ENCODE measurements around the gene INMT.

INMT gene

DNA sequence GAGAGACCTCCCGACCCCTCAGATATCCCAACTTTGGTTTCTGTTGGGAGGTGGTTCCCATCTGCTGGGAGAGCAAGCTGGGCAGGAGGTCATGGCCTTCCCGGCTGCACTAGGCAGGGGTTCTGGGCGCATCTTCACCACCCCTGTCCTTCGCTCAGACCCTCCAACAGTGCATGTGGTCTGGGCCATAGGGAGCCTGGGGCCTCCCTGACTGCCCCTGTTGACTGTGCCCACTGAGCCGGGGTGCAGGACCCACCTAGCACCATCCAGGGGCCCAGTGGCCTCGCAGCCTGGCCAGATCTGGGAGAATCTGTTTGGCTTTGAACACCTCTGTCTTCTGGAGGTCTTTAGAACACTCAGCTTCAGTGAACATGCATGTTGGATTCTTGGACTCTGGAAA lies 18.7 kb upstream of the INMT start:
- H3K9me3 Mint-ChIP-seq = no peaks in the 10 kb centered on the region
- H3K4me1 Mint-ChIP-seq (ENCODE audit: low read depth) = no peaks in the 10 kb centered on the region
- H3K27me3 Mint-ChIP-seq = peaks cover 2% of the 10 kb centered on the region
- H3K27ac Mint-ChIP-seq = no peak overlapping the region
- no peak overlapping the region for H3K4me3 Mint-ChIP-seq
- intact Hi-C loops (cut with micrococcal nuclease) = no loop called here
- H3K36me3 Mint-ChIP-seq (ENCODE audit: low read depth) = no peaks in the 10 kb centered on the region

- peaks cover 2% of the 10 kb centered on the region for H3K27me3 Mint-ChIP-seq
- intact Hi-C loops (cut with micrococcal nuclease) = no loop called here
- H3K4me1 Mint-ChIP-seq (ENCODE audit: low read depth) = no peaks in the 10 kb centered on the region
- no peaks in the 10 kb centered on the region for H3K36me3 Mint-ChIP-seq (ENCODE audit: low read depth)
- no peak overlapping the region for H3K4me3 Mint-ChIP-seq
- H3K27ac Mint-ChIP-seq = no peak overlapping the region
- H3K9me3 Mint-ChIP-seq = no peaks in the 10 kb centered on the region
Measured at GRCh38 chr7:30733691-30734090, 18.2 kb upstream of the INMT start.

GRCh38 chr7:30734497-30734896 lies 17.4 kb upstream of the INMT start:
- Mint-ChIP-seq H3K4me1 (ENCODE audit: low read depth) (no peaks in the 10 kb centered on the region), H3K27me3 (peaks cover 2% of the 10 kb centered on the region), H3K27ac (no peak overlapping the region), H3K36me3 (ENCODE audit: low read depth) (no peaks in the 10 kb centered on the region), H3K9me3 (no peaks in the 10 kb centered on the region), H3K4me3 (no peak overlapping the region)
- intact Hi-C loops (cut with micrococcal nuclease) = no loop called here

DNA sequence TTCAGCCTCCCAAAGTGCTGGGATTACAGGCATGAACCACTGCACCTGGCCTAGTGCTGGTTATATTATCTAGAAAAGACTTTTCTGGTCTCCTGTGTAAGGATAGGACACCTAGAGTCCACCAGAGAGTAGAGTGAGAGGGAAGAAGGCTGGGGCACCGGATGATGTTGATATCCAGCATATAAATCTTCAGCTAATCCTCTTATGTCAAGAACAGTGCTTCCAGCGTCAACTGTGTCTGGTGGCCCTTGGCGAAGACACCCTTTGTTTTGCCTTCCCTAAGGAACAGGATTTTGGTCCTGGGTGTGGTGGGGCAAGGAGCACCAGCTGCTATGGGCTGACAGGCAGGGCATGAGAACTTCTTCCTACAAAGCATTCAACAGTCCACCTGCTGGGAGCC lies 16.3 kb upstream of the INMT start:
- H3K27me3 Mint-ChIP-seq = peaks cover 2% of the 10 kb centered on the region
- H3K27ac Mint-ChIP-seq = no peak overlapping the region
- intact Hi-C loops (cut with micrococcal nuclease) = no loop called here
- H3K4me3 Mint-ChIP-seq = no peak overlapping the region
- no peaks in the 10 kb centered on the region for H3K36me3 Mint-ChIP-seq (ENCODE audit: low read depth)
- H3K9me3 Mint-ChIP-seq = no peaks in the 10 kb centered on the region
- H3K4me1 Mint-ChIP-seq (ENCODE audit: low read depth) = no peaks in the 10 kb centered on the region

DNA sequence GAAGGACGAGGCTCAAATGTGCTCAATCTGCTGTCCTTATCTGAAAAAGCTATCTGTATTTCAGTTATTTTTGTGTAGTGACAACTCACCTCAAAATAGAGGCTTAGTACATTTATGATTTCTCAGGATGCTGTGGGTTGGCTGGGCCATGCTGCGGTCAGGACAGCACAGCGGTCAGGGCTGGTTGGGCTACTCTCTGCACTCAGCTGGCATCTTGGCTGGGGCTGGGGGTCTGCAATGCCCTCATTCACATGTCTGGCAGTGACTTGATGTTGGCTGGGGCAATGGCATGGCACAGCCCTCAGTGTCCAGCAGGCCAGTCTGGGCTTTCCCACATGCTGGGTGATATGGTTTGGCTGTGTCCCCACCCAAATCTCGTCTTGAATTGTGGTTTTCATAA lies 15.6 kb upstream of the INMT start:
- Mint-ChIP-seq H3K27me3 (peaks cover under 1% of the 10 kb centered on the region), H3K4me1 (ENCODE audit: low read depth) (no peaks in the 10 kb centered on the region), H3K4me3 (no peak overlapping the region), H3K9me3 (no peaks in the 10 kb centered on the region), H3K36me3 (ENCODE audit: low read depth) (no peaks in the 10 kb centered on the region), H3K27ac (no peak overlapping the region)
- intact Hi-C loops (cut with micrococcal nuclease) = no loop called here

DNA sequence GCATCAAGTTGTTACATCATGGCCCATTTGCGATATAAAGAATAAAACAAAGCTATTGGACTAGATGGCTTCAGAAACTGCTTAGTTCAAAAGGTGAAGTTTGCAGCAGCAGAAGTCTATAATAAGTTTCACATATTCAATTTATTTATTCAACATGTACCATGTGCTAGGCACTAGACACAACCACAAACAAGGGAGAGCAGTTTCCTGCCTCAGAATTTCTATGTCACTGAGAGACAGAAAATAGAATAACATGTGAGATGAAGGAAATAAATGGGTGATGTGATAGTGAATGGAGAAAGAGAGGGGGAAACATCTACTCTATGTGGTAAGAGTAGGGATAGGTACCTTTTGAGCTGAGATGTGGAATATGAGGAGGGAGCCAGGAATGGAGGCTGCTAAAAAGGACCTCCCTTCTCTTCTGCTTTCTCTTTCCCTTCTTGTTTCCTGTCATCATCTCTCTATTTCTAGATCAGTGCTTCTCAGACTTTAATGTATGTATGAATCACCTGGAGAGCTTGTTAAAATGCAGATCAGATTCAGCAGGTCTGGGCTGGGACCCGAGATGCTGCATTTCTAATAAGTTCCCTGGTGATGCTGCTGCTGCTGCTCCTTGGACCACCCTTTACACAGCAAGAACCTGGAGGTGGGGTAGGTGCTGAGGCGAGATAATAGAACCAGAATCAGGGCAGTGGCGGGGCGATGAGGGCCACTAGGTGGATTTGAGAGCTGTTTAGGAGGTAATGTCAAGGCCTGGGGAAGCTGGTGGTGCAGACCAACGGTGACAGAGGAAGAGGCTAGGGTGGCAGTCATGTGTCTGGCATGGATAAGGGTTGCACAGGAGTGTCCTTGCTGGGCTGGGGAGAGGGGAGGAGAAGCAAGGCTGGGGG lies 13.7 kb upstream of the INMT start:
- H3K4me3 Mint-ChIP-seq = no peak overlapping the region
- H3K4me1 Mint-ChIP-seq (ENCODE audit: low read depth) = no peaks in the 10 kb centered on the region
- intact Hi-C loops (cut with micrococcal nuclease) = no loop called here
- no peaks in the 10 kb centered on the region for H3K9me3 Mint-ChIP-seq
- H3K36me3 Mint-ChIP-seq (ENCODE audit: low read depth) = no peaks in the 10 kb centered on the region
- H3K27ac Mint-ChIP-seq = no peak overlapping the region
- peaks cover 2% of the 10 kb centered on the region for H3K27me3 Mint-ChIP-seq

DNA sequence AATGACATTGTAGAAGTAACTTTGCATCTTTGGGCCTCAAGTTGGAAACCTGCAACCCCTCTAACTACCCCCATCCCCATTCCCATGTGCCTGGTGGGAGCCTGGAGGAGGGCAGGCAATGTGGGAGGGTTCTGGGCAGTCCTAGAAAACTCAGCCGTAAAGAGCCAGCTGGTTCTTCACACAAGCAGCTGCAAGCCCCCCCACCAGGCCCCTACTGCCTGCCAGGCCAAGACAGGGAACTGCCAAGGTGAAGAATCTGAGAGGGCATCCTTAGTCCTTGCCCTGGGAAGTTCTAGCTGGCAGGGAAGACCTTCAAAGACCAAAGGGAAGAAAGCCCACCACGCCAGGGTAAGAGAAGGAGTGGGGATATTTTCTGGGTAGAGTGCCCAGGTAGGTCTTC lies 12.2 kb upstream of the INMT start:
- no peaks in the 10 kb centered on the region for H3K9me3 Mint-ChIP-seq
- H3K4me3 Mint-ChIP-seq = no peak overlapping the region
- intact Hi-C loops (cut with micrococcal nuclease) = no loop called here
- no peaks in the 10 kb centered on the region for H3K36me3 Mint-ChIP-seq (ENCODE audit: low read depth)
- H3K4me1 Mint-ChIP-seq (ENCODE audit: low read depth) = no peaks in the 10 kb centered on the region
- H3K27me3 Mint-ChIP-seq = peaks cover 7% of the 10 kb centered on the region
- no peak overlapping the region for H3K27ac Mint-ChIP-seq

DNA sequence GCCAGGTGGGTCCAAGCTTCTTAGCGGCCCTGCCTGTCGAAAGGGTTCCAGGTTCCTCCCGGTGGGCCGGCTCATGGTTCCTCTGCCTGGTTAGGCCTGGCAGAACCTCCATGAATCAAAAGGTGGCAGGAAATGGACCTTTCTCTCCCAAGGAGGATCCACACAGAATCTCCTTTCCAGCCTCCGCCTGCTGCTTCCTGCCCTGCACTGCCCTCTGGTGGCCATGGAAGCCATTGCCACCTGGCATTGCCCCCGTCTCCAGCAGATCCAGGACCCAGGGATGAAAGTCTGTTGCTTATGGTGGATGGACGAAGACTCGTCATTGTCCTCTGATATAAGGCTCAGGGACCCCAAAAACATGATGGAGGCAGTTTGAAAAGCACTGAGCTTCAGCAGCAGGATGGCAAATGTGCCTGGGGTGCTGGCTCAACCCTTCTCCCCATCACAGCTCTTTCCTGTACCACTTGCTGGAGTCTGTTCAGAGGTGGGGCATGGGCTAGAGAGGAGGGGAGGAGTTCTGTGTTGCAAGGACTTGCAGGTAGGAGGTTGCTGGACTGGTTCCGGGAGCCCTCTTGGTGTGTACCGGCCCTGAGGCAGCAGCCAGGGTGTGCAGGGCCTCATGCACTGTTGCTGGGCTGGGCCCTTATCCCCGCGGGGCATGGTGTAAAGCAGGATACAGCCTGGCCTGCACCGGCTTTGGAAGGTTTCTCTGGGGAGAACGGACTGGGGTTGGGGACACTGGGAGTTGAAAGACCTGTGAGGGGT lies 11.3 kb upstream of the INMT start:
- Mint-ChIP-seq H3K4me1 (ENCODE audit: low read depth) (no peaks in the 10 kb centered on the region), H3K9me3 (no peaks in the 10 kb centered on the region), H3K36me3 (ENCODE audit: low read depth) (no peaks in the 10 kb centered on the region), H3K27me3 (peaks cover 7% of the 10 kb centered on the region), H3K4me3 (no peak overlapping the region), H3K27ac (no peak overlapping the region)
- intact Hi-C loops (cut with micrococcal nuclease) = no loop called here

DNA sequence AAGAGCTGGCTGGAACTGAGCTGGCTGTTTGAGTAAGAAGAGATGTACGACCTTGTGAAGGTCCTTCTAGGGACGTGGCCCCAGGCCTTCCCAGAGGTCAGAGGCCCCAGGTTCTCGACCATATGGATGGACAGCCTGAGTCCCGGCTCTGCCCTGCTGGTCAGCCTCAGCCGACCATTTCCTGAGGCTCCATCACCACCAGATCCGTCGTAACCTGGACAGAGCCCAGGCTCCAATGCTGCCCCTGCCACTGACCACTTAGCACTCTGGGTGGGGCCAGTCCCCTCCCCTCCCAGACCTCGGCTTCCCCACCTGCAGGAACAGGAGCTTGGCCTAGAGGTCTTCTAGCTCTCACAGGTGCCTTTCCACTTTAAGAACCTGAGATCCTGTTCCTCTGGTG lies 10.6 kb upstream of the INMT start:
- Mint-ChIP-seq H3K36me3 (ENCODE audit: low read depth) (no peaks in the 10 kb centered on the region), H3K9me3 (no peaks in the 10 kb centered on the region), H3K4me1 (ENCODE audit: low read depth) (no peaks in the 10 kb centered on the region), H3K27ac (no peak overlapping the region), H3K27me3 (peaks cover 7% of the 10 kb centered on the region), H3K4me3 (no peak overlapping the region)
- intact Hi-C loops (cut with micrococcal nuclease) = no loop called here

DNA sequence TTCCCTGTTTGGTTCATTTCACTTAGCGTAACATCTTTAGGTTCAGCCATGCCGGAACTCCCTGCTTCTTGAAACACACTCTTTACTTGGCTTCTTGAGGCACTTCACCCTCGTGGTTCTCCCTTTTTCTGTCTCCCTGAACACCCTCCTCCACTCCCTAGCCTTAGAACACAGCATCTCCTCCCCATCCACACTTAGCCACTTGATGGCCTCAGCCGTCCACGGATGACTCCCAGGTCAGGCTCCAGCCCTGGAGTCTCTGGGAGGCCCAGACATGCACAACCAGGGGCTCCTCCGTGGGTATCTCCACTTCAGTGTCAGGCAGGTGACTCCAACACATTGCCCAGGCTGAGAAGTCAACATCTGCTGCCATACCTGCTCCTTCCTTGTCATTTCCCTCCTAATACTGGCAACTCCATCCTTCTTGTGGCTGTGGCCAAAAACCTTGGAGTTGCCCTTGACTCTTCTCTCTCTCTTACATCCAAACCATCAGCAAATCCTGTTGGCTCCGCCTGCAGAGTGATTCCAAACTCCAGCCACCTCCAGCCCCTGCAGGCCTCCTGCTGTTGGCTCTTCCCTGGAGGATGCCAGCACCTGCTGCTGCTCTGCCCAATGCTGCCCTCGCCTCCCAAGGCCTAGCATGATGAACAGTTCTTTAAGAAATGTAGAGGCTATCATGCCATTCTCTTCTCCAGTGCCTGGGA lies 8.4 kb upstream of the INMT start:
- no peak overlapping the region for H3K4me3 Mint-ChIP-seq
- intact Hi-C loops (cut with micrococcal nuclease) = no loop called here
- no peak overlapping the region for H3K27ac Mint-ChIP-seq
- no peaks in the 10 kb centered on the region for H3K36me3 Mint-ChIP-seq (ENCODE audit: low read depth)
- peaks cover 7% of the 10 kb centered on the region for H3K27me3 Mint-ChIP-seq
- no peaks in the 10 kb centered on the region for H3K9me3 Mint-ChIP-seq
- H3K4me1 Mint-ChIP-seq (ENCODE audit: low read depth) = no peaks in the 10 kb centered on the region

GRCh38 chr7:30744075-30744417 lies 7.9 kb upstream of the INMT start:
- Mint-ChIP-seq H3K27me3 (peaks cover 7% of the 10 kb centered on the region), H3K4me3 (no peak overlapping the region), H3K9me3 (no peaks in the 10 kb centered on the region), H3K4me1 (ENCODE audit: low read depth) (no peaks in the 10 kb centered on the region), H3K36me3 (ENCODE audit: low read depth) (no peaks in the 10 kb centered on the region), H3K27ac (no peak overlapping the region)
- intact Hi-C loops (cut with micrococcal nuclease) = no loop called here

DNA sequence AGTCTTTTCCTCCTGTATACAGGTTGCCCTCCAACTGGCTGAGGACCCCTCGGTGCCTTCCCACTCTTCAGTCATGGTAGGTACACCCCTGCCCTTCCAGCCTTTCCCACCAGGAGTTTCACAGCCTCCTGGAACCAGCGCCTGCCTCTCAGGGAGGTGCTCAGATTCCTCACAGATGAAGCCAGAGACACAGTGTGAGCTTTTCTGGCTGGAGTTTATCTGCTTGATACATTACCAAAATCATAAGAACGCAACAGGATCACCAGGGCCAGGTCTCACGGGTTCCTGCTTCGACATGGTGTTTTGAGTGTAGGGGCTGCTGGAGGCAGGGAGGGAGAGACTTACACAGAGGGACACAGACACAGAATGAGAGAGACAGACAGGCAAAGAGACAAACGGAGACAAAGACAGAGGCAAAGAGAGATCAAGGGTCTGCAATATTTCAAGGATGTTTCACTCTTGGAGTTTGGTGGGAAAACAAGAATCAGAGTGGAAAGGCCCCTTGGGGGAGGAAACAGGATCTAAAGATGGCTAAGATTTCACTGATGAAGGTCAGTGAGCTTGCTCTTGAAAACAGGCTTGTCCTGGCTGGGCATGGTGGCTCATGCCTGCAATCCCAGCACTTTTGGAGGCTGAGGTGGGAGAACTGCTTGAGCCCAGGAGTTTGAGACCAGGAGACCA lies 6.5 kb upstream of the INMT start:
- no peak overlapping the region for H3K27ac Mint-ChIP-seq
- no peak overlapping the region for H3K4me3 Mint-ChIP-seq
- H3K9me3 Mint-ChIP-seq = no peaks in the 10 kb centered on the region
- peaks cover 7% of the 10 kb centered on the region for H3K27me3 Mint-ChIP-seq
- no peaks in the 10 kb centered on the region for H3K36me3 Mint-ChIP-seq (ENCODE audit: low read depth)
- intact Hi-C loops (cut with micrococcal nuclease) = no loop called here
- H3K4me1 Mint-ChIP-seq (ENCODE audit: low read depth) = no peaks in the 10 kb centered on the region

GRCh38 chr7:30750010-30750409 lies 1.9 kb upstream of the INMT start:
- H3K27ac Mint-ChIP-seq = no peak overlapping the region
- H3K4me1 Mint-ChIP-seq (ENCODE audit: low read depth) = no peaks in the 10 kb centered on the region
- H3K4me3 Mint-ChIP-seq = no peak overlapping the region
- intact Hi-C loops (cut with micrococcal nuclease) = no loop called here
- no peaks in the 10 kb centered on the region for H3K9me3 Mint-ChIP-seq
- H3K27me3 Mint-ChIP-seq = no peaks in the 10 kb centered on the region
- H3K36me3 Mint-ChIP-seq (ENCODE audit: low read depth) = no peaks in the 10 kb centered on the region

All from dendritic cell treated with granulocyte-macrophage colony-stimulating factor and Interleukin-4, amounts not matched to agents 40 ng/mL and 50 ng/mL, for 4 days (primary cell).